Spinal cord (tissue), 10 donors: ENCODE measurements around the gene CNTN5. TPM values are rescaled to one million over a fixed set of nuclear protein-coding genes. Genes with fewer than 3 reads are reported as not detected.

Source experiments
- DNase-seq, 6 donors: peaks; one replicate each; pipeline versions ENCODE4 v3.0.0 to v3.0.0-alpha.2; 2013 to 2015; ENCODE audit warnings: low spot score in 6 of 6, low read depth in 4 of 6
- H3K27ac ChIP-seq: one replicate; pipeline ENCODE4 v1.5.1; 2013; ENCODE audit warnings: low read depth, low read length, control low read depth
- H3K27me3 ChIP-seq: one replicate; pipeline ENCODE4 v1.6.1; 2013; ENCODE audit warnings: low read length; ENCODE audit not compliant: control insufficient read depth, insufficient read depth
- H3K36me3 ChIP-seq: one replicate; pipeline ENCODE4 v1.6.1; 2013; ENCODE audit warnings: low read length; ENCODE audit not compliant: control insufficient read depth, insufficient read depth
- H3K4me1 ChIP-seq: one replicate; pipeline ENCODE4 v1.6.1; 2013; ENCODE audit warnings: low read length; ENCODE audit not compliant: control insufficient read depth, insufficient read depth
- H3K4me3 ChIP-seq: one replicate; pipeline ENCODE4 v1.5.1; 2013; ENCODE audit warnings: low read depth, low read length, control low read depth
- H3K9me3 ChIP-seq: one replicate; pipeline ENCODE4 v1.6.1; 2013; ENCODE audit warnings: low read length; ENCODE audit not compliant: control insufficient read depth, insufficient read depth
- WGBS: methylation state at CpG from one replicate; pipeline ENCODE4 v1.1.5; 2013; ENCODE audit warnings: missing lambda C conversion rate; ENCODE audit not compliant: insufficient coverage; 5-methylcytosine and 5-hydroxymethylcytosine counted together
- polyA plus RNA-seq, 2 donors: library from polyadenylated mRNA; unstranded; fragments of 120-200 nt; gene quantifications; one replicate each; pipeline ENCODE4 v1.2.1, GENCODE V29; 2013; ENCODE audit not compliant: insufficient read length in 2 of 2
- total RNA-seq, 2 donors: library from RNA; depleted of rRNA in 1 of 2; stranded (reverse); fragments of 120-200 nt in 1 of 2; fragments of >200 nt in 1 of 2; gene quantifications; one replicate each; pipeline versions ENCODE4 v1.2.3 to v1.2.4, GENCODE V29; 2013 to 2014
- donor health status: healthy.

CNTN5 gene
- total and polyA plus RNA-seq, 4 donors, result 8.4 to 24.8 (median 12.0) TPM

DNA sequence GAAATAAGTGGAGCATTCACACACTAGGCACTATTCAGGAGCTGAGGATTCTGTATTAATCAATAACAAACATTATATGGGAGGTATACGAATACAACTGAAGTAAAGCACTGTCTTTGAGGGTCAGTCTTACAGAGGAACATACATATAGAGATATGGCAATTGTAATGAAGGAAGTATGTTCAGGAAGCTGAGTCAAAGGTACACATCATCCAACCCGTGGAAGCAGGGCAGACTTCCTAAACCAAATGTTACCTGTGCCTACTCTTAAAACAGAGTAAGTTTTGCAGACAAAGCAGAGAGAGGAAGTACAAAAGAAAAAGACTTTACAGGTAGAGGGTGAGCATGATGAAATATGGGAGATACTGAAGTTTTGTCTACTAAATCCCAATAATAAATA lies 1185.2 kb downstream of the CNTN5 start:
- no CpG with 5 or more reads among the region's 2 CpGs for WGBS
- Histone ChIP-seq H3K9me3 (no peaks in the 10 kb centered on the region), H3K4me3 (no peak overlapping the region)

DNA sequence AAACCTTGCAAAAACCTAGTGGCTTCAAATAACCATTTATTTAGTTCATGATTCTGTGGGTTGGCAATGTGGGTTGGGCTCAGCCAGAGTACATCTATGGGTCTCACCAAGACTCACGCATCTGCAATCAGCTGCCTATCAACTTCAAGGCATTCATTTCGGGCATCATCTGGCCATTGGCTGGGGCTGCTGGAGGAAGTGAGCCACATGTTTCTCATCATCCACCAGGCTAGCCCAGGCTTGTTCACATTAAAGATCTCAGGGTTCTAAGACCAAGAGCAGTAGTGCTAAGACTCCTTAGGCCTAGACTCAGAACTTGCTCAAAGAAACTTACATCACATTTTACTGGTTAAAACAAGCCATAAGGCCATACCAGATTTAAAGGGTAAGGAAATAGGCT lies 1187.5 kb downstream of the CNTN5 start:
- Histone ChIP-seq H3K4me3 (no peak overlapping the region), H3K9me3 (no peaks in the 10 kb centered on the region), H3K36me3 (no peaks in the 10 kb centered on the region), H3K27me3 (no peaks in the 10 kb centered on the region), H3K27ac (no peak overlapping the region), H3K4me1 (no peaks in the 10 kb centered on the region)
- 94% methylated on average over 2 of the region's 2 CpGs for WGBS
- DNase-seq, result no peak

More for the DNA sequence above, 1185.2 kb downstream of the CNTN5 start:
- Histone ChIP-seq H3K27me3 (no peaks in the 10 kb centered on the region), H3K36me3 (no peaks in the 10 kb centered on the region), H3K4me1 (no peaks in the 10 kb centered on the region), H3K27ac (no peak overlapping the region)
- no peak for DNase-seq

GRCh38 chr11:100214791-100215190 lies 1194.0 kb downstream of the CNTN5 start:
- DNase-seq, result peak in 2 of 6 donors; percentile 28 to 59
- no peaks in the 10 kb centered on the region for H3K4me1 ChIP-seq
- WGBS, result no CpG with 5 or more reads among the region's 1 CpG
- H3K36me3 ChIP-seq, result no peaks in the 10 kb centered on the region
- H3K27ac ChIP-seq, result no peak overlapping the region
- no peak overlapping the region for H3K4me3 ChIP-seq
- H3K27me3 ChIP-seq, result no peaks in the 10 kb centered on the region
- no peaks in the 10 kb centered on the region for H3K9me3 ChIP-seq

DNA sequence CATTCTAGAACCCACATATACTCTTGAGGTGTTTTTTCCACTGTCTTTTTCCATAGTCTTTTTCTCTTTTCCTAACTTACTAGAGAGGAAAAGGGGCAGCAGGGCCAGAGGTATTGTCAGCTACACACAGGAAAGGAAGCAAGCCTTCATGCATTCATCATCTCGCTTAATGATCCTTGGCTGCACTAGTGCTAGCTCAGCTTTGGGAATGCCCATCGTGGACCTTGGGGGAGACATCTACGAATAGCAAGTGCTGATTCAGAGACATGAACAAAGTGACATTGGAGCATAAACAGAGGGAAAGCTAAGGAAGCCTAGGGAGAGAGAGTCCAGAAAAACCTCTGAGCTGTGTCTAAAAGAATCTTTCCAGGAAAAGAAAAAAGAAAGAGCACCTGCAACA lies 1200.1 kb downstream of the CNTN5 start:
- H3K9me3 ChIP-seq, result no peaks in the 10 kb centered on the region
- H3K4me3 ChIP-seq, result no peak overlapping the region
- peak in 2 of 6 donors; percentile 5 to 65 for DNase-seq
- no peaks in the 10 kb centered on the region for H3K36me3 ChIP-seq
- no peaks in the 10 kb centered on the region for H3K27me3 ChIP-seq
- H3K4me1 ChIP-seq, result no peaks in the 10 kb centered on the region
- 38% methylated on average over 3 of the region's 3 CpGs for WGBS
- no peak overlapping the region for H3K27ac ChIP-seq

DNA sequence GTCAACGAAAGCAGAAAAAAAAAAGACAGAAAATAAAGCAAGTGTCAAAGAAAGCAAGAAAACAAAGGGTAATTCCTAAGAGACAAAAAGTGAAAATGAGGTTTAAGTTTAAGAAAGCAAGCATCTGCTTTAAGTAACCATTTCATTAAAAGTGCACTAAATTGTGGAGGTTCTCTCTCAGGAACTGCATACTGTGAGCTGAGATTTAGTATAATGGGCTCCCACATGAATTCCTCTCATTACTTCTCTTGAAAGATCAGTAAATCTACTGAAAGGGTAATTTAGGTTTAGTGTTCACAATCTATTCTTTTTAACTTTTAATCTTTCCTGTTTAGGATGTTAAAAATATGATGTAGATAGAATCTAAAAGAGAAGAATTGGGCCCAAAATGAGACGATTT lies 1201.0 kb downstream of the CNTN5 start:
- WGBS, result 92% methylated on average over 1 of the region's 2 CpGs
- no peak overlapping the region for H3K27ac ChIP-seq
- H3K4me1 ChIP-seq, result no peaks in the 10 kb centered on the region
- peak in 1 of 6 donors; percentile 28 for DNase-seq
- H3K9me3 ChIP-seq, result no peaks in the 10 kb centered on the region
- H3K27me3 ChIP-seq, result no peaks in the 10 kb centered on the region
- H3K4me3 ChIP-seq, result no peak overlapping the region
- no peaks in the 10 kb centered on the region for H3K36me3 ChIP-seq

DNA sequence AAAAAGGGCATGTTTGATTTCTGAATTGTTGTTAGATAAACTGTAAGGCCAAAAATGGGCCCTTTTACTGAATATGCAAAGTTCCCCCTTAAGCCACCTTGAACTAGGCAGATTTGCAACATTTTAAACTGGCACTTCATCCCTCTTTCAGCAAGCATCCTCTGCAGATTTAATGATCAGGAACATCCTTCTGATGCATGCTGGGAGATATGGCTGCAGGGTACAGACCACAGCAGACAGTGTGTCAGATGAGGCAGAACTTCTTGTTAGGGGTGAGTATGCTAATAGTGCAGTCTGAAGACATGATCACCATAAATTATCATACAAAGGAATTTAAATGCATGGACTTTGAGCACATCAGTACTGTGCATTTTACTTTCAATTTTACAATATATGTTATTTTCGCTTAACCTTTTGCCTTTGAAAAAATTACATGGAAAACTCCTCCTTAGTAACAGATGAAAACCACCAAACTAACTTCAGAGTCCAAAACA lies 1203.8 kb downstream of the CNTN5 start:
- DNase-seq, result peak in 1 of 6 donors; percentile 57
- H3K9me3 ChIP-seq, result no peaks in the 10 kb centered on the region
- no peaks in the 10 kb centered on the region for H3K36me3 ChIP-seq
- H3K4me3 ChIP-seq, result no peak overlapping the region
- no CpG with 5 or more reads among the region's 1 CpG for WGBS
- no peaks in the 10 kb centered on the region for H3K4me1 ChIP-seq
- H3K27me3 ChIP-seq, result no peaks in the 10 kb centered on the region
- no peak overlapping the region for H3K27ac ChIP-seq

DNA sequence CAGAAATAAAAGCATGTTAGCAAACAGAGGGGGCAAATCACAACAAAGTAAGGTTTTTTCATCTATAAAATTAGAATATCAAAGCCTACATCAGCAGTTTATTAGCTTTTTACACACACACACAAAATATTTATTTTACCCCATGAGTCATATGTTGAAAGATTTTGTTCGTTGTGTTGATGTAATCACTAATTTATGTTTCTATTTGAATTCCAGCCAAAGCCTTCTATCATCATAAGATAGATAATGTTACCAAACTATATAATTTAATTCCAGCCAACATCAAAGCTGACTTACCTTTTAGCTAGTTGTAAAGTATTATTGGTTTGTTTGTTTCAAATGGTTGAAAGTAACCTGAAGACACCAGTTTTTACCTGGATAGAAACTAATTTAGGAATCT lies 1208.3 kb downstream of the CNTN5 start:
- Histone ChIP-seq H3K4me1 (no peaks in the 10 kb centered on the region), H3K27me3 (no peaks in the 10 kb centered on the region), H3K36me3 (no peaks in the 10 kb centered on the region), H3K9me3 (no peaks in the 10 kb centered on the region), H3K27ac (no peak overlapping the region), H3K4me3 (no peak overlapping the region)
- WGBS, result no CpG with 5 or more reads among the region's 1 CpG
- DNase-seq, result no peak

GRCh38 chr11:100232006-100232405 lies 1211.3 kb downstream of the CNTN5 start:
- no peaks in the 10 kb centered on the region for H3K4me1 ChIP-seq
- no peaks in the 10 kb centered on the region for H3K27me3 ChIP-seq
- WGBS, result no CpG with 5 or more reads among the region's 2 CpGs
- no peak for DNase-seq
- H3K27ac ChIP-seq, result no peak overlapping the region
- no peak overlapping the region for H3K4me3 ChIP-seq
- H3K36me3 ChIP-seq, result no peaks in the 10 kb centered on the region
- H3K9me3 ChIP-seq, result no peaks in the 10 kb centered on the region

DNA sequence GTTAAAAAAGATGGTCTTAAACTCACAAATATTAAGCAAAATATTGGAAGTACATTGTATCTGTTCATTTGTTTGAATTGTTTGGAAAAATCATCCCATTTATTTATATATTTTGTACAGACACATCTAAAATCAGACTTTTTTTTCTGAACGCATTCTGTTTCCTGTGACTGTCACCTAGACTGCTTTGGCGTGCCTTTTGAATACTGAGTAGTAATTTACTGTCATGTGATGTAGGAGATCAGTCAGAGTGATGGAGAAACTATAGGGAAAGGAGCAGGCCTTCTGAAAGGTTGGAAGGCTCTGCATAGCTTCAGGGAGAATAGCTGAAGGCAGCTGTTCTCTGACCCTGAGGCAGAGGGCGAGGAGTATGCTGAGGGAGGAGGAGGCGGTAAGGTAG lies 1214.3 kb downstream of the CNTN5 start:
- 88% methylated on average over 1 of the region's 4 CpGs for WGBS
- DNase-seq, result no peak
- Histone ChIP-seq H3K9me3 (no peaks in the 10 kb centered on the region), H3K27ac (no peak overlapping the region), H3K36me3 (no peaks in the 10 kb centered on the region), H3K4me3 (no peak overlapping the region), H3K27me3 (no peaks in the 10 kb centered on the region), H3K4me1 (no peaks in the 10 kb centered on the region)

DNA sequence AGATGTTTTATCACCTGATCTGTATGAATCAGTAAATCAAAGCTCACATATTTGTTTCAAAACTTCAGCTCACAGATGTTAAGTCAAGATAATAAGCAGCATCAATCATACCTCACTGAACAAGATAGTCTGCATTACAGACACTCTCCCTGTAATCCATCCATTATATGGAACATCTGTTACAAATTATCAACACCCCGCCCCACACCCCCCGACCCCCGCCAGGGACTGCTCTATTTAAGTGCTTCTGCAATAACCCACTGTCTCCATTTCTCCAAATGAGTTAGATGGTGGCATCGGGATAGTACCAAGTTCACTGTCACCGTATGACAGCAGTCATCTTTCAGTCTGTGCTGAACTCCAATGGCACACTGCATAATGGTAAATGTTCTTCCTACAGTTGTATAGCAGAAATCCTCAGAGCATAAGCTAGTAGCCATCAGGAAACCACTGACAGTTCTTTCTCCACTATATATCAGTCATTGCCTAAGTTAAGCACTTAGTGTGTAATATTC lies 1219.3 kb downstream of the CNTN5 start:
- H3K36me3 ChIP-seq, result no peaks in the 10 kb centered on the region
- H3K9me3 ChIP-seq, result no peaks in the 10 kb centered on the region
- no peak overlapping the region for H3K4me3 ChIP-seq
- no peaks in the 10 kb centered on the region for H3K27me3 ChIP-seq
- H3K4me1 ChIP-seq, result no peaks in the 10 kb centered on the region
- H3K27ac ChIP-seq, result no peak overlapping the region
- WGBS, result no CpG with 5 or more reads among the region's 5 CpGs
- DNase-seq, result peak in 1 of 6 donors; percentile 39
